Measurements from ENCODE around the gene APEX1.

DNA sequence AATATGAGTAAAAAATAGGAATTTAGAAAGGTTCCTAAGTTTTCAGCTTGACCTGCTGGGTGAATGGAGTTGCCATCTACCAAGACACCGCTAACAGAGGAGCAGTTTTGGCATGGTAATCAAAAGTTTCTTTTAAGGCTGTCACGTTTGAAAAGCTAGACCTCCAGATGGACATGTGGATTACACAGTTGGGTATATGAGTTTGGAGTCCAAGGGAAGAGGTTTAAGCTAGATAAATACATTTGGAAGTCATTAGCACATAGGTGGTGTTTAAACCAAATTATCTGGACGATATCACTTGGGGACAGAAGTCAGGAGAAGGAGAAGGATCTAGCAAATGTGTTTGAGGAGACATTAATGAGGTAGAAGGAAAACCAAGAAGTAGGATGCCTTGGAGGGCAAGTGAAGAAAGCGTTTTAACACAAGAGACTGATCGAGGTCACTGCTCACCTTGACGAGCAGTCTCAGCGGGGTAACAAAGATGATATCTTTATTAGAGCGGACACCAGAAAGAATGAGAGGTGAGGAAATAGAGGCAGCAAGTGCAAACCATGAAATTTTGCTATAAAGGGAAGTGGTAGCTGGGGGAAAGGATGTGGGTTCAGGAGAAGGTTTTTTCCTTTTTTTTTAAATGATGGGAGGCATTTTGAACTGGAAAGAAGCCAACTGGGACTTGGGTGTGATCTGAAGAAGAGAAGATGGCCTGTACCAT is 31.8 kb downstream of the APEX1 start:
- TF ChIP-seq POLR2A (IDR thresholded peaks at IDR 0.05; ENCODE audit: low read depth, low read length) (no peak), TAF1 (IDR thresholded peaks at IDR 0.05; ENCODE audit: low read depth, low read length) (no peak), POLR2AphosphoS5 (IDR thresholded peaks at IDR 0.05; ENCODE audit: low read depth, low read length) (no peak), SPI1 (IDR thresholded peaks at IDR 0.05; ENCODE audit: low read depth, low read length) (no peak; the same call in 1 of the 2 replicates), POU2F2 (IDR thresholded peaks at IDR 0.05; ENCODE audit: low read depth, low read length) (no peak), PAX5 (IDR thresholded peaks at IDR 0.05; ENCODE audit: insufficient read depth, low read length, severe bottlenecking) (no peak)
